ENCODE data around the gene ZNF770.
"Not testable (repeated sequence)": the region's sequence is repeated elsewhere in the genome, so short reads cannot be mapped to it uniquely, and the experiment has no call there.

The ZNF770 gene

GRCh38 chr15:34976073-34976472, 12.0 kb downstream of the ZNF770 start:
- no peak for DNase-seq

GRCh38 chr15:34973512-34973911, 14.6 kb downstream of the ZNF770 start:
- no peak for DNase-seq

GRCh38 chr15:34970098-34970643, 17.9 kb downstream of the ZNF770 start:
- DNase-seq: not testable (repeated sequence)

GRCh38 chr15:34969340-34970097, 18.6 kb downstream of the ZNF770 start, which contains the start of gene AQR:
Gene AQR, minus strand, starts transcription at chr15:34969742. Its CDS starts 129 bp downstream, at chr15:34969613.
- DNase-seq: peak; percentile 92

- DNase-seq: no peak
These were observed 23.8 kb downstream of the ZNF770 start for GRCh38 chr15:34964277-34964676.

GRCh38 chr15:34953851-34954250, 34.2 kb downstream of the ZNF770 start:
- no peak for DNase-seq

- DNase-seq: no peak
These were observed 35.6 kb downstream of the ZNF770 start for GRCh38 chr15:34952481-34952880.

- DNase-seq: no peak
These were observed 36.1 kb downstream of the ZNF770 start for GRCh38 chr15:34951993-34952392.

- no peak for DNase-seq
These were observed 43.2 kb downstream of the ZNF770 start for GRCh38 chr15:34944936-34945335.

- no peak for DNase-seq
These were observed 44.4 kb downstream of the ZNF770 start for GRCh38 chr15:34943711-34944110.

- not testable (repeated sequence) for DNase-seq
These were observed 44.8 kb downstream of the ZNF770 start for GRCh38 chr15:34943264-34943663.

GRCh38 chr15:34942363-34942762, 45.7 kb downstream of the ZNF770 start:
- DNase-seq: no peak

GRCh38 chr15:34941831-34942230, 46.3 kb downstream of the ZNF770 start:
- DNase-seq: no peak

- DNase-seq: no peak
These were observed 46.8 kb downstream of the ZNF770 start for GRCh38 chr15:34941185-34941698.

- DNase-seq: no peak
These were observed 54.6 kb downstream of the ZNF770 start for GRCh38 chr15:34933432-34933975.

- DNase-seq: not testable (repeated sequence)
These were observed 59.7 kb downstream of the ZNF770 start for GRCh38 chr15:34928349-34928748.

Measured in activated naive CD4-positive, alpha-beta T cell treated with Interleukin-2 at 50 U/mL for 16 hours (primary cell).